NCI-H226 (cell line): ENCODE data around the gene AKIRIN2.

Source experiments
- DNase-seq: peaks from one replicate; pipeline ENCODE4 v3.0.0-alpha.2; 2015

AKIRIN2 gene

DNA sequence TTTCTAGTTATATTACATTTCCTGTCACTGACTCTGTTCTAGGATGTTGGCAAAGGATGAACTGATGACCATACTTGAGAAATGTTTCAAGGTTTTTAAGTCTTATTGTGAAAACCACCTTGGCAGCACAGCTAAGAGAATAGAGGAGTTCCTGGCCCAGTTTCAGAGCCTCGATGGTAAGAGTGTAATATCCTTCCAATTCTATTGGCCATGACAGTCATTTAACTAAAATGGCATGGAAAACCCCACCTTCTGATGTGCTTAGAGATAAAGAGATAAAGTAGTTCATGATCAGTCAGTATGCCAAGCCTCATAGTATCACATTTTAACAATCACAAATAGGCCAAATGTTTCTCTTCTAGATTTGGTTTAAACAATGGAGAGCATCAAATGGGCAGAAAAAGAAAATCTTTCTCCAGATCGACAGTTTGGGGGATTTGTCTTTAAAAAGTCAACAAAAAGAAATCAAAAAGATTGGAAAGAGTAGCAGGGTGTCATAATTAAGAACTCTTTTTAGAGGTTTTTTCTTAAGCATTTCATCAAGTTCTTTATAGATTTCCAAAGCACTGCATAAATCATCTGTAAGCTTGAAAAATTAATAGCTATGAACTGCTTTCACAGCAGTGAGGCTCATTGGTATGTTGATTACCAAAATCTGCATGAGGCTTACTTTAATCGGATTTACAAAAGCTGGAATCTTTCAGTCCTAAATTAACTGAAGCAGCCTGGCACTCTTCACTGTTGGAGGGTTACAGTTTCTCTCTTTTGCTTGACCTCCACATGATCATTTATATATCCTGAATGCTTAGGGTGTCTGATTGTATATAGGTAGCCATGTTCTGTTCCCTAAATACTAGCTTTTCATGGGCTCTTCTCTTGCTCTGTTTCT, 48.7 kb downstream of the AKIRIN2 start:
- no peak for DNase-seq

DNA sequence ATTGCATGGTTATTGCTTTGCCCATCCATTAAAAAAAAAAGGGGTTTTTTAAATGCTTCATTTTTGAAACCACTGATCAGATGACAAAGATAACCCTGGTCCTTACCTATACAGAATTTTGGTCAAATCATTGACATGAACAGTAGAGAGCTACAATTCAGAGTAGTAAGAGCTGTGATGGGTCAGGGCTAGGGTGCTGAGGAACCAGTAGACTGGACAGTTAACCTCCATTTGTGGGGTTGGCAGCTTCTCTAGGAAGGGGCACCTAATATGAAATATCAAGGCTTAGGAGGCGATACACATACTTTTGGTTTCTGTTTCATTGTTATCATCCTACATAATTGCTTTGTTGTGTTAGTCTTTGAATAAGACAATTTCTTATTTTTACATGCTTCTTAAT, 57.0 kb downstream of the AKIRIN2 start:
- DNase-seq: no peak

DNA sequence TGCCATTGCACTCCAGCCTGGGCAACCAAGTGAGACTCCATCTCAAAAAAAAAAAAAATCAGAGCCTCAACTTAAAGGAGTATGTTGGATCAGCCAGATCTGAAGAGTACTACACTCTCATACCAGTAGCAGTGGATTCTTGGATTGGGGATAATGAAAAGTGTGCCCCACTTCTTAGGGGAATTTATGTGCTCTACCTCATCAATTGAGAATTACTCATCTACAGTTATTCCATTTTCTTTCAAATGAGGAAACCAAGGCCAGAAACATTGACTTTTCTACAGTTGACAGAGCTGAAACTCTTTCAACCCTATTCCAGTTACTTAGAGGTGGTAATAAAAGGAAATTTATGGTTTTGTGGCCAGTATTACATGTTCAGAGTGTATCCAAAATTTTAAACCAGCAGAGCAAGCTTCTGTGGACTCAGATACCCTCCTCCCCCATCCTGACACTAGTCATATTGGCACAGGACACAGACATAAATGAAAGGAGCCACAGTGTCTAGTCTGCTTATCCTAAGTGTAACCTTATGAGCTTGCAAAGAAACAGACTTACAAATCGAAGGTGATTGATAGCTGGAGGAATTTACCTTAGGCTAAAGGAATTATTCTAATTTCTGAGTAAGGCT, 60.9 kb downstream of the AKIRIN2 start:
- no peak for DNase-seq

GRCh38 chr6:87639373-87639772, 62.7 kb downstream of the AKIRIN2 start:
- DNase-seq: no peak

DNA sequence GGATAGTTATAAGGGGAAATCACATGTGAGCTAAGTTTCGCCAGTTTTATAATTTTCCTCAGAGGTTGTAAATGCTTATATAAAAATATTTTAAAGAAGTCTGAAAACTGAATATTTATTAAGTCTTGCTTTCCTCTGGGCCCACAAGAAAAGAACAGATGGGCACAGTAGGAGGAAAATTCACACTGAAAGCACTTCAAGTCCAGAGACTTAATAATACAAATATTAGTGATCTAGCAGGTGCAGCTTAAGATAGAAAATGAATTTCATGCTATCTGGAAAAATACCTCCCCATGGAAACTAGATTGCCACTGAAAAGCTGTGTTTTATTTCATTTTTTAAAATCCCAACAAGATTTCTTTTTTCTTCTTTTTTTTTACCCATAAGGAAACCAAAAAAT, 64.9 kb downstream of the AKIRIN2 start:
- no peak for DNase-seq

DNA sequence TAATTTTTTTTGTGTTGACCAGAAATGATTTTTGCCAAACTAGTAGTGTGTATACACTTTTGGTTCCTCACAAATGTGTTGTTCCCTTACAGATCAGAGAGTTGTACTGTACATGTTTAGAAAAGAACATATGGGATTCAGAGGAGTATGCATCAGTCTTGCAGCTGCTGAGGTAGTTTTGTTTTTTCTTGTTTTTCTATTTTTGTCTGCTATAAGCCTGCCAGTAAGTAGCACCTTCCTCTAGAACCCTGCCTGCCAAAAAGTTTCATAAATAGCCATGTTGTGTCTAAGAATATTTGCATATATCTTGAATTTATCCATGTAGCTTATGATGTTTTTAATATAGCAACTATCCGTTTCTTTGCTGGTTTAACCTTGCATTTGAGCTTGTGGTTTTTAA, 65.7 kb downstream of the AKIRIN2 start:
- no peak for DNase-seq

- no peak for DNase-seq
These were observed 68.2 kb downstream of the AKIRIN2 start for GRCh38 chr6:87633851-87634250.

- DNase-seq: no peak
These were observed 71.3 kb downstream of the AKIRIN2 start for GRCh38 chr6:87630746-87631145.

- no peak for DNase-seq
These were observed 73.2 kb downstream of the AKIRIN2 start for GRCh38 chr6:87628881-87629280.

DNA sequence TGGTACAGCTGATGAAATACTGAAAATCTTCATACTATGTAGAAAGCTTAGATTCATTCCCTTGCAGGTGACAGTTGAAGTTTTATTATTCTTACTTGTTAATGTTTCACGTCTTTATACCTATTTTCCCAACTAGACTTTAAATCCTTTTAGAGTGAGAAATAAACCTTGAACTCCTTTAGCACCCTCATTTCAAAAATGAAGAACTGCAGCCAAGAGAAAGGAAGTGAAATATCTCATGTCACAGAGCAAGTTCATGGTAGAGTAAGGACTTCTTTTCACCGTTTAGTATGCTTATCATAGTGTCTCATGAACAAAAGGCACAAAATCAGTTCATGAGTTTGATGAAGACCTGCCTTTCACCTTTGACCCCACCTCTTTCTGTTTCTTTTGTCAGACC, 73.6 kb downstream of the AKIRIN2 start:
- DNase-seq: no peak
